Liver (tissue), 9 donors: ENCODE measurements around the gene C8B. TPM values are rescaled to one million over a fixed set of nuclear protein-coding genes. Genes with fewer than 3 reads are reported as not detected.

Source experiments
- DNase-seq: peaks from one replicate; pipeline ENCODE4 v3.0.0-alpha.2; 2017; ENCODE audit warnings: low spot score
- H3K27ac ChIP-seq, 2 donors: one replicate each; pipeline ENCODE4 v1.7.0; 2013; ENCODE audit warnings: inconsistent platforms in 2 of 2, low read length in 2 of 2, control low read depth in 1 of 2, low read depth in 1 of 2, mild to moderate bottlenecking in 1 of 2
- H3K27me3 ChIP-seq, 4 donors: one replicate each; pipeline versions ENCODE4 v1.6.1 to v1.7.0; 2013; ENCODE audit warnings: low read length in 3 of 4, inconsistent platforms in 1 of 4, mild to moderate bottlenecking in 1 of 4, moderate library complexity in 1 of 4; ENCODE audit not compliant: control insufficient read depth in 4 of 4, insufficient read depth in 4 of 4
- H3K36me3 ChIP-seq, 4 donors: one replicate each; pipeline versions ENCODE4 v1.6.1 to v1.7.0; 2013; ENCODE audit warnings: low read length in 3 of 4, mild to moderate bottlenecking in 3 of 4, low read depth in 1 of 4, moderate library complexity in 1 of 4; ENCODE audit not compliant: control insufficient read depth in 4 of 4, insufficient read depth in 3 of 4
- H3K4me1 ChIP-seq, 4 donors: one replicate each; pipeline versions ENCODE4 v1.6.1 to v1.7.0; 2013; ENCODE audit warnings: low read length in 3 of 4, mild to moderate bottlenecking in 3 of 4, moderate library complexity in 1 of 4; ENCODE audit not compliant: control insufficient read depth in 4 of 4, insufficient read depth in 4 of 4
- H3K4me3 ChIP-seq, 3 donors: one replicate each; pipeline versions ENCODE4 v1.6.1 to v1.7.0; 2013; ENCODE audit warnings: low read length in 3 of 3, control low read depth in 1 of 3, low read depth in 1 of 3, mild to moderate bottlenecking in 1 of 3
- H3K9ac ChIP-seq, 2 donors: one replicate each; pipeline ENCODE4 v1.7.0; 2013; ENCODE audit warnings: low read length in 2 of 2, mild to moderate bottlenecking in 2 of 2, moderate library complexity in 2 of 2, control low read depth in 1 of 2, low read depth in 1 of 2
- H3K9me3 ChIP-seq, 4 donors: one replicate each; pipeline versions ENCODE4 v1.6.1 to v1.7.0; 2013; ENCODE audit warnings: low read length in 3 of 4; ENCODE audit not compliant: control insufficient read depth in 4 of 4
- FOXA1 ChIP-seq: IDR thresholded peaks from 2 replicates; pipeline ENCODE4 v1.6.1; 2016; ENCODE audit warnings: antibody characterized with exemption
- FOXA2 ChIP-seq: IDR thresholded peaks from 2 replicates; pipeline ENCODE4 v1.6.1; 2016; ENCODE audit warnings: antibody characterized with exemption
- GABPA ChIP-seq, 2 donors: IDR thresholded peaks in 1 of 2; conservative IDR thresholded peaks in 1 of 2; 2 replicates each; pipeline ENCODE4 v1.6.1; 2016; ENCODE audit warnings: antibody characterized with exemption in 2 of 2, mild to moderate bottlenecking in 1 of 2, moderate library complexity in 1 of 2
- HNF4A ChIP-seq, 2 donors: conservative IDR thresholded peaks; 2 replicates each; pipeline ENCODE4 v1.6.1; 2016; ENCODE audit warnings: antibody characterized with exemption in 2 of 2, mild to moderate bottlenecking in 2 of 2
- HNF4G ChIP-seq: IDR thresholded peaks from 2 replicates; pipeline ENCODE4 v1.6.1; 2016; ENCODE audit warnings: antibody characterized with exemption
- NR2F2 ChIP-seq: IDR thresholded peaks from 2 replicates; pipeline ENCODE4 v1.6.1; 2016; ENCODE audit warnings: antibody characterized with exemption
- SP1 ChIP-seq: IDR thresholded peaks from 2 replicates; pipeline ENCODE4 v1.6.1; 2018; ENCODE audit warnings: antibody characterized with exemption, mild to moderate bottlenecking
- YY1 ChIP-seq: IDR thresholded peaks from 2 replicates; pipeline ENCODE4 v1.6.1; 2016; ENCODE audit warnings: antibody characterized with exemption, mild to moderate bottlenecking
- WGBS: extraction: QIAGEN DNeasy Blood & Tissue Kit; methylation state at CpG from one replicate; pipeline ENCODE4 v1.1.7; 2013; 5-methylcytosine and 5-hydroxymethylcytosine counted together
- polyA plus RNA-seq, 2 donors: library from polyadenylated mRNA; stranded (reverse) in 1 of 2; unstranded in 1 of 2; fragments of 200-250 nt in 1 of 2; fragments of >200 nt in 1 of 2; fragmentation: Nextera tagmentation in 1 of 2; extraction: Ambion mirVana in 1 of 2; gene quantifications; one replicate each; pipeline versions ENCODE4 v1.2.1 to v1.2.3, GENCODE V29; 2013 to 2015
- total RNA-seq, 2 donors: library from RNA; depleted of rRNA; stranded (reverse); fragments of >200 nt; gene quantifications; one replicate each; pipeline ENCODE4 v1.2.3, GENCODE V29; 2014
- TF ChIP-seq, protein P1 (sequence below): IDR thresholded peaks from 2 replicates; pipeline ENCODE4 v1.6.1; 2016; ENCODE audit warnings: antibody characterized with exemption
- TF ChIP-seq, protein P2 (sequence below): fragments of 150-350 bp; IDR thresholded peaks from 2 replicates; pipeline ENCODE4 v1.5.1; 2017; ENCODE audit warnings: improper control_type of control experiment, low read depth, low read length; ENCODE audit not compliant: missing input control
- TF ChIP-seq, protein P3 (sequence below): IDR thresholded peaks from 2 replicates; pipeline ENCODE4 v1.6.1; 2016; ENCODE audit warnings: antibody characterized with exemption
- TF ChIP-seq, protein P4 (sequence below): IDR thresholded peaks from 2 replicates; pipeline ENCODE4 v1.6.1; 2016; ENCODE audit warnings: antibody characterized with exemption, mild to moderate bottlenecking
- donor health status: healthy.
- donor health status: healthy.
- donor health status: healthy.
- donor health status: healthy.
- donor health status: healthy.

C8B gene
- total and polyA plus RNA-seq, 4 donors = 151 to 703 (median 356) TPM

DNA sequence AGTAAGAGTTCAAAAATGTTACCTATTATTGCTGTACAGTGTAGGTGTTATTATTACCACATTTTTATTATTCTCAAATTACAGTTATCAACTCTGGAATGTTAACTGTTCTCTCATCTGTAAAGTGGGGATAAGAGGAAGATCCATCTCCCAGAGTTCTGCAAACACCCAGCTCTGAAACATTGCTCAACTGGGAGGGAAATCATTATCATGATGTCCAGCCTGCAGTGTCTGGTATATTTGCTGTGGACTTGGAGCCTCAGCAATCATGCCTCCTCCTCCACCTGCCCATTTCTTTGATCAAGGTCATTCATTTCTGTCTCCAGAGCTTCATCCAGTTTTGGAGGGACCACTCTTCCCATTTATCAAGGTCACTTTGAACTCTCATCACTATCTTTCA, 71.8 kb downstream of the C8B start (continued):
- no peak for TF ChIP-seq NR2F2

DNA sequence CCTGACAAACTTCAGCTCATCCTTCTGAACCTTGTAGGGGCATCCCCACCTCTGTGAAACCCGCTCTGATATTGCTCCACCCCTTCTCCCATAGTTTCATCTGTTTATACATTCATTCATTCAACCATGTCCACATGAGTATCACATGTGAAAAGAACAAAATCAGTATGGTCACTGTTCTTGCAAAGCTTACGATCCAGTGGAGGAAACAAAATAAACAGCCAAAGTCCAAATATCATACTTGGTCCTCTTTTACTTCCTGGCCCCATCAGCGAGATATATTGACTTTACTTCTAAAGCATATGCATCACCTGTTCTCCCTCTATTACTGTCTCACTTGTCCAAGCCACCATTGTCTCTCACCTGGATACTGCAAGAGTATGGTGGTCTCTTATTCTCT, 75.6 kb downstream of the C8B start:
- TF ChIP-seq, protein P1, sequence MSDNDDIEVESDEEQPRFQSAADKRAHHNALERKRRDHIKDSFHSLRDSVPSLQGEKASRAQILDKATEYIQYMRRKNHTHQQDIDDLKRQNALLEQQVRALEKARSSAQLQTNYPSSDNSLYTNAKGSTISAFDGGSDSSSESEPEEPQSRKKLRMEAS = peak; percentile 21
- TF ChIP-seq HNF4G (no peak), HNF4A (conservative IDR thresholded peaks at IDR 0.05) (peak; percentile 44 to 66), YY1 (no peak), FOXA1 (peak; percentile 20), FOXA2 (peak; percentile 46)
- Histone ChIP-seq H3K27ac (peak overlapping the region in 1 of 2 donors; percentile 48), H3K9ac (no peak overlapping the region), H3K36me3 (peaks cover 6 to 38% (median 13%) of the 10 kb centered on the region in 4 donors), H3K4me3 (no peak overlapping the region), H3K9me3 (no peaks in the 10 kb centered on the region), H3K27me3 (no peaks in the 10 kb centered on the region), H3K4me1 (peaks cover 4 to 22% (median 8%) of the 10 kb centered on the region in 4 donors)
- DNase-seq = no peak
- 54% methylated on average over 3 of the region's 3 CpGs for WGBS

DNA sequence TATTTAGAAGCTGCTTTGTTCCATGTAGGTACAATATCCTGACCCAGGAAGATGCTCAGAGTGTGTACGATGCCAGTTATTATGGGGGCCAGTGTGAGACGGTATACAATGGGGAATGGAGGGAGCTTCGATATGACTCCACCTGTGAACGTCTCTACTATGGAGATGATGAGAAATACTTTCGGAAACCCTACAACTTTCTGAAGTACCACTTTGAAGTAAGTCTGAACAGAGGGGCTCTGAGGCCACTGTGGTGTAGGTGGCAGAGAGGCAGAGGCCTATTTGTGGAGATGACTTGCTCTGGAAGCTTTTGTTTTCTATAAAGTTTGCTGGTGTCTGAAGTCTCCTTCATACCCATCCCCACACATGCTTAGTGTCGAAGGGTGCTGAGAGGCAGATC, 84.4 kb downstream of the C8B start:
- Histone ChIP-seq H3K36me3 (peaks cover 3 to 60% (median 47%) of the 10 kb centered on the region in 4 donors), H3K4me1 (peaks cover 0 to 9% (median 2%) of the 10 kb centered on the region in 4 donors), H3K9ac (no peak overlapping the region), H3K9me3 (no peaks in the 10 kb centered on the region), H3K27me3 (no peaks in the 10 kb centered on the region), H3K4me3 (no peak overlapping the region), H3K27ac (no peak overlapping the region)
- TF ChIP-seq, protein P2, sequence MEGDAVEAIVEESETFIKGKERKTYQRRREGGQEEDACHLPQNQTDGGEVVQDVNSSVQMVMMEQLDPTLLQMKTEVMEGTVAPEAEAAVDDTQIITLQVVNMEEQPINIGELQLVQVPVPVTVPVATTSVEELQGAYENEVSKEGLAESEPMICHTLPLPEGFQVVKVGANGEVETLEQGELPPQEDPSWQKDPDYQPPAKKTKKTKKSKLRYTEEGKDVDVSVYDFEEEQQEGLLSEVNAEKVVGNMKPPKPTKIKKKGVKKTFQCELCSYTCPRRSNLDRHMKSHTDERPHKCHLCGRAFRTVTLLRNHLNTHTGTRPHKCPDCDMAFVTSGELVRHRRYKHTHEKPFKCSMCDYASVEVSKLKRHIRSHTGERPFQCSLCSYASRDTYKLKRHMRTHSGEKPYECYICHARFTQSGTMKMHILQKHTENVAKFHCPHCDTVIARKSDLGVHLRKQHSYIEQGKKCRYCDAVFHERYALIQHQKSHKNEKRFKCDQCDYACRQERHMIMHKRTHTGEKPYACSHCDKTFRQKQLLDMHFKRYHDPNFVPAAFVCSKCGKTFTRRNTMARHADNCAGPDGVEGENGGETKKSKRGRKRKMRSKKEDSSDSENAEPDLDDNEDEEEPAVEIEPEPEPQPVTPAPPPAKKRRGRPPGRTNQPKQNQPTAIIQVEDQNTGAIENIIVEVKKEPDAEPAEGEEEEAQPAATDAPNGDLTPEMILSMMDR = no peak
- TF ChIP-seq SP1 (no peak), GABPA (IDR thresholded peaks at IDR 0.05 in 1 of 2, conservative IDR thresholded peaks at IDR 0.05 in 1 of 2) (no peak), FOXA2 (no peak)
- TF ChIP-seq, protein P3, sequence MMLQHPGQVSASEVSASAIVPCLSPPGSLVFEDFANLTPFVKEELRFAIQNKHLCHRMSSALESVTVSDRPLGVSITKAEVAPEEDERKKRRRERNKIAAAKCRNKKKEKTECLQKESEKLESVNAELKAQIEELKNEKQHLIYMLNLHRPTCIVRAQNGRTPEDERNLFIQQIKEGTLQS = no peak
- WGBS = 94% methylated on average over 6 of the region's 6 CpGs
- DNase-seq = no peak

DNA sequence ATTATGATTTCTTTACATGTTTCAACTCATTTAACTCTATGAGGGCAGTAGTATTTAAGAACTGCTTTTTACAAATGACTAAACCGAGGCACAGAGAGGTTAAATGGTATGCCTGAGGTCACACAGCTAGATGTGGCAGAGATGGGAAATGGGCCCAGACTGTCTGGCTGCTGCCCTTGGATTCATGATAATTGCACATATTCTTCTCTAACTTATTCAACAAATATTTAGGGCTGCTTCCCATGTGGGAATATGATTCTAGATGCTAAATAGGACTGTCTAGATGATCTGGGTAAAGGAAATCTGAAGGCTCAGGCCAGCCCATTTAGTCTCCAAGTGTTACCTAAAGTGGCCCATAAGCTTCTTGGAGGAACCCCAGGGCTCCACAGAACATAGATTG, 85.0 kb downstream of the C8B start:
- Histone ChIP-seq H3K27me3 (no peaks in the 10 kb centered on the region), H3K9me3 (no peaks in the 10 kb centered on the region), H3K4me1 (peaks cover 0 to 9% (median 2%) of the 10 kb centered on the region in 4 donors), H3K36me3 (peaks cover 0 to 57% (median 47%) of the 10 kb centered on the region in 4 donors), H3K9ac (no peak overlapping the region), H3K4me3 (no peak overlapping the region), H3K27ac (no peak overlapping the region)
- DNase-seq = no peak
- WGBS = 67% methylated on average over 1 of the region's 1 CpG
- TF ChIP-seq, protein P4, sequence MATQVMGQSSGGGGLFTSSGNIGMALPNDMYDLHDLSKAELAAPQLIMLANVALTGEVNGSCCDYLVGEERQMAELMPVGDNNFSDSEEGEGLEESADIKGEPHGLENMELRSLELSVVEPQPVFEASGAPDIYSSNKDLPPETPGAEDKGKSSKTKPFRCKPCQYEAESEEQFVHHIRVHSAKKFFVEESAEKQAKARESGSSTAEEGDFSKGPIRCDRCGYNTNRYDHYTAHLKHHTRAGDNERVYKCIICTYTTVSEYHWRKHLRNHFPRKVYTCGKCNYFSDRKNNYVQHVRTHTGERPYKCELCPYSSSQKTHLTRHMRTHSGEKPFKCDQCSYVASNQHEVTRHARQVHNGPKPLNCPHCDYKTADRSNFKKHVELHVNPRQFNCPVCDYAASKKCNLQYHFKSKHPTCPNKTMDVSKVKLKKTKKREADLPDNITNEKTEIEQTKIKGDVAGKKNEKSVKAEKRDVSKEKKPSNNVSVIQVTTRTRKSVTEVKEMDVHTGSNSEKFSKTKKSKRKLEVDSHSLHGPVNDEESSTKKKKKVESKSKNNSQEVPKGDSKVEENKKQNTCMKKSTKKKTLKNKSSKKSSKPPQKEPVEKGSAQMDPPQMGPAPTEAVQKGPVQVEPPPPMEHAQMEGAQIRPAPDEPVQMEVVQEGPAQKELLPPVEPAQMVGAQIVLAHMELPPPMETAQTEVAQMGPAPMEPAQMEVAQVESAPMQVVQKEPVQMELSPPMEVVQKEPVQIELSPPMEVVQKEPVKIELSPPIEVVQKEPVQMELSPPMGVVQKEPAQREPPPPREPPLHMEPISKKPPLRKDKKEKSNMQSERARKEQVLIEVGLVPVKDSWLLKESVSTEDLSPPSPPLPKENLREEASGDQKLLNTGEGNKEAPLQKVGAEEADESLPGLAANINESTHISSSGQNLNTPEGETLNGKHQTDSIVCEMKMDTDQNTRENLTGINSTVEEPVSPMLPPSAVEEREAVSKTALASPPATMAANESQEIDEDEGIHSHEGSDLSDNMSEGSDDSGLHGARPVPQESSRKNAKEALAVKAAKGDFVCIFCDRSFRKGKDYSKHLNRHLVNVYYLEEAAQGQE = no peak
- no peak for TF ChIP-seq FOXA2
- TF ChIP-seq, protein P3 = no peak
- TF ChIP-seq YY1 = no peak
